Measurements from ENCODE around the gene EYA2. TPM values are rescaled to one million over a fixed set of nuclear protein-coding genes. Genes with fewer than 3 reads are reported as not detected.

EYA2 gene
- total and polyA plus RNA-seq, 2 donors (not counting 1 experiment from before 2014, with no cell fraction given), result 1.1 to 2.8 TPM

- POLR2A ChIA-PET, result no interaction called here
- H3K79me2 ChIP-seq (ENCODE audit: control insufficient read depth, insufficient read depth, low read length), result no peaks in the 10 kb centered on the region
Observed at GRCh38 chr20:46865824-46866223, 28.8 kb upstream of the EYA2 start.

GRCh38 chr20:46870041-46870440 is 24.6 kb upstream of the EYA2 start:
- H3K79me2 ChIP-seq (ENCODE audit: control insufficient read depth, insufficient read depth, low read length), result no peaks in the 10 kb centered on the region
- peaks cover 0 to 12% (median 4%) of the 10 kb centered on the region in 4 experiments for H3K27me3 ChIP-seq (replicated peaks in 1 of 4; ENCODE audit: control extremely low read depth in 1 of 4, control insufficient read depth in 3 of 4, insufficient read depth in 4 of 4, low read length in 3 of 4)
- no peaks in the 10 kb centered on the region for H3K36me3 ChIP-seq (replicated peaks in 1 of 2; ENCODE audit: control extremely low read depth in 1 of 2, control insufficient read depth in 1 of 2, extremely low read depth in 1 of 2, insufficient read depth in 2 of 2, low read length in 1 of 2)
- Mint-ChIP-seq H3K27ac (no peak overlapping the region), H3K4me3 (no peak overlapping the region), H3K27me3 (peaks cover 34% of the 10 kb centered on the region), H3K4me1 (no peaks in the 10 kb centered on the region), H3K9me3 (ENCODE audit: insufficient read depth) (peaks cover 6% of the 10 kb centered on the region)
- no peak for DNase-seq
- ATAC-seq (ENCODE audit: low read depth), result no peak
- WGBS (ENCODE audit: insufficient coverage), result no CpG with 5 or more reads among the region's 1 CpG
- no peaks in the 10 kb centered on the region for H3K4me1 ChIP-seq (ENCODE audit: control insufficient read depth in 2 of 2, insufficient read depth in 2 of 2, low read length in 2 of 2)
- H3K4me2 ChIP-seq (replicated peaks; ENCODE audit: low read depth, low read length, poor library complexity, severe bottlenecking), result no peak overlapping the region
- no peak overlapping the region for H3K27ac ChIP-seq (ENCODE audit: low read length in 2 of 2)
- no peak overlapping the region for H2AFZ ChIP-seq (ENCODE audit: insufficient read depth, low read depth, low read length, poor library complexity, severe bottlenecking)
- no peak overlapping the region for H3K9ac ChIP-seq (ENCODE audit: low read length)
- no peak overlapping the region for H3K4me3 ChIP-seq (ENCODE audit: control extremely low read depth in 1 of 5, extremely low read depth in 1 of 5, insufficient read depth in 1 of 5, low read depth in 2 of 5, low read length in 4 of 5)
- intact Hi-C loops (cut with micrococcal nuclease), result no loop called here
- H4K20me1 ChIP-seq (ENCODE audit: control insufficient read depth, insufficient read depth, low read length, poor library complexity, severe bottlenecking), result no peaks in the 10 kb centered on the region
- H3K9me3 ChIP-seq (ENCODE audit: control extremely low read depth in 1 of 3, control insufficient read depth in 2 of 3, insufficient read depth in 1 of 3, low read length in 2 of 3), result peaks cover 2 to 5% (median 3%) of the 10 kb centered on the region in 3 donors
- CTCF ChIA-PET, result no interaction called here
- POLR2A ChIA-PET, result no interaction called here
- TF ChIP-seq CTCF (IDR thresholded peaks at IDR 0.05) (no peak), EZH2 (IDR thresholded peaks at IDR 0.05; ENCODE audit: borderline replicate concordance, insufficient read depth, low read depth, low read length, poor library complexity, severe bottlenecking) (no peak)

More at GRCh38 chr20:46865824-46866223, 28.8 kb upstream of the EYA2 start:
- no peak for DNase-seq
- no peak overlapping the region for H3K9ac ChIP-seq (ENCODE audit: low read length)
- H3K4me3 ChIP-seq (ENCODE audit: control extremely low read depth in 1 of 5, extremely low read depth in 1 of 5, insufficient read depth in 1 of 5, low read depth in 2 of 5, low read length in 4 of 5), result no peak overlapping the region
- H3K9me3 ChIP-seq (ENCODE audit: control extremely low read depth in 1 of 3, control insufficient read depth in 2 of 3, insufficient read depth in 1 of 3, low read length in 2 of 3), result peaks cover 2 to 5% (median 3%) of the 10 kb centered on the region in 3 donors
- H3K36me3 ChIP-seq (replicated peaks in 1 of 2; ENCODE audit: control extremely low read depth in 1 of 2, control insufficient read depth in 1 of 2, extremely low read depth in 1 of 2, insufficient read depth in 2 of 2, low read length in 1 of 2), result no peaks in the 10 kb centered on the region
- intact Hi-C loops (cut with micrococcal nuclease), result no loop called here
- no peak overlapping the region for H3K27ac ChIP-seq (ENCODE audit: low read length in 2 of 2)
- H3K4me1 ChIP-seq (ENCODE audit: control insufficient read depth in 2 of 2, insufficient read depth in 2 of 2, low read length in 2 of 2), result no peaks in the 10 kb centered on the region
- Mint-ChIP-seq H3K9me3 (ENCODE audit: insufficient read depth) (peaks cover 6% of the 10 kb centered on the region), H3K27ac (no peak overlapping the region), H3K27me3 (peaks cover 35% of the 10 kb centered on the region), H3K4me1 (no peaks in the 10 kb centered on the region), H3K4me3 (no peak overlapping the region)
- no peaks in the 10 kb centered on the region for H4K20me1 ChIP-seq (ENCODE audit: control insufficient read depth, insufficient read depth, low read length, poor library complexity, severe bottlenecking)
- no peak overlapping the region for H3K4me2 ChIP-seq (replicated peaks; ENCODE audit: low read depth, low read length, poor library complexity, severe bottlenecking)
- no CpG with 5 or more reads among the region's 4 CpGs for WGBS (ENCODE audit: insufficient coverage)
- ATAC-seq (ENCODE audit: low read depth), result no peak
- CTCF ChIA-PET, result no interaction called here
- H2AFZ ChIP-seq (ENCODE audit: insufficient read depth, low read depth, low read length, poor library complexity, severe bottlenecking), result no peak overlapping the region
- peaks cover 0 to 11% (median 5%) of the 10 kb centered on the region in 4 experiments for H3K27me3 ChIP-seq (replicated peaks in 1 of 4; ENCODE audit: control extremely low read depth in 1 of 4, control insufficient read depth in 3 of 4, insufficient read depth in 4 of 4, low read length in 3 of 4)
- TF ChIP-seq CTCF (IDR thresholded peaks at IDR 0.05) (no peak), EZH2 (IDR thresholded peaks at IDR 0.05; ENCODE audit: borderline replicate concordance, insufficient read depth, low read depth, low read length, poor library complexity, severe bottlenecking) (no peak)

Data from B cell (primary cell).